OCI-LY1 (cell line): ENCODE data around the gene AURKAIP1.
"Not testable (repeated sequence)": the region's sequence is repeated elsewhere in the genome, so short reads cannot be mapped to it uniquely, and the experiment has no call there.

Experiments
- CTCF ChIP-seq: fragments of 200-600 bp; sonication (generic), shearing (Covaris generic); IDR thresholded peaks from 2 replicates; pipeline ENCODE4 v1.5.1; 2017; ENCODE audit warnings: mild to moderate bottlenecking, antibody characterized with exemption, low read length, moderate library complexity, mixed read lengths
- EZH2 ChIP-seq: fragments of 200-600 bp; sonication (generic), shearing (Covaris generic); IDR thresholded peaks from 2 replicates; pipeline ENCODE4 v1.8.0; 2017; ENCODE audit warnings: borderline replicate concordance, mixed run types, mild to moderate bottlenecking, antibody characterized with exemption, low read length, moderate library complexity, mixed read lengths

DNA sequence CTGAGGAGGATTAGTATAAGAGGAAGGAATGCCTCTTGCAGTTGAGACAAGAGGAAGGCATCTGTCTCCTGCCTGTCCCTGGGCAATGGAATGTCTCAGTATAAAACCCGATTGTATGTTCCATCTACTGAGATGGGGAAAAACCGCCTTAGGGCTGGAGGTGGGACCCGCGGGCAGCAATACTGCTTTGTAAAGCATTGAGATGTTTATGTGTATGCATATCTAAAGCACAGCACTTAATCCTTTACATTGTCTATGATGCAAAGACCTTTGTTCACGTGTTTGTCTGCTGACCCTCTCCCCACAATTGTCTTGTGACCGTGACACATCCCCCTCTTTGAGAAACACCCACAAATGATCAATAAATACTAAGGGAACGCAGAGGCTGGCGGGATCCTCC lies 35.2 kb upstream of the AURKAIP1 start:
- not testable (repeated sequence) for TF ChIP-seq CTCF, EZH2
